ENCODE results near the gene KCTD1.

DNA sequence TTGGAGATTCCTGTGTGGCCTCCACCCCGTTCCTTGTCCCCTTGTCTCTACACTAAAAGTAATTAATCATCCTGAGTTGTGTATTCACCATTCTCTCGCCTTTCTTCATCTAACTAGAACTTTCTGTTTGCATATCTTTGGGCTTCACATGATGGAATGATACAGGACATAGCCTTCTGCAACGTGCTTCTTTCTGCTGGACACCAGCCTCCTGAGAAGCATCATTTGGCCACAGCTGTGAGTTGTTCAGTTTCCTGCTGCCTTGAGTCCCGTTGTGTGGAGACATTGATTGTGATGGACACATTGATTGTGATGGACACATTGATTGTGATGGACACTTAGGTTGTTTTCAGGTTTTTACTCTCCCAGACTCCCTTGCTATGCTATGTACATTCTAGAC, 139.3 kb downstream of the KCTD1 start:
- TF ChIP-seq, protein P1, sequence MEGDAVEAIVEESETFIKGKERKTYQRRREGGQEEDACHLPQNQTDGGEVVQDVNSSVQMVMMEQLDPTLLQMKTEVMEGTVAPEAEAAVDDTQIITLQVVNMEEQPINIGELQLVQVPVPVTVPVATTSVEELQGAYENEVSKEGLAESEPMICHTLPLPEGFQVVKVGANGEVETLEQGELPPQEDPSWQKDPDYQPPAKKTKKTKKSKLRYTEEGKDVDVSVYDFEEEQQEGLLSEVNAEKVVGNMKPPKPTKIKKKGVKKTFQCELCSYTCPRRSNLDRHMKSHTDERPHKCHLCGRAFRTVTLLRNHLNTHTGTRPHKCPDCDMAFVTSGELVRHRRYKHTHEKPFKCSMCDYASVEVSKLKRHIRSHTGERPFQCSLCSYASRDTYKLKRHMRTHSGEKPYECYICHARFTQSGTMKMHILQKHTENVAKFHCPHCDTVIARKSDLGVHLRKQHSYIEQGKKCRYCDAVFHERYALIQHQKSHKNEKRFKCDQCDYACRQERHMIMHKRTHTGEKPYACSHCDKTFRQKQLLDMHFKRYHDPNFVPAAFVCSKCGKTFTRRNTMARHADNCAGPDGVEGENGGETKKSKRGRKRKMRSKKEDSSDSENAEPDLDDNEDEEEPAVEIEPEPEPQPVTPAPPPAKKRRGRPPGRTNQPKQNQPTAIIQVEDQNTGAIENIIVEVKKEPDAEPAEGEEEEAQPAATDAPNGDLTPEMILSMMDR (IDR thresholded peaks at IDR 0.05), result no peak
- TF ChIP-seq POLR2A (IDR thresholded peaks at IDR 0.05), result no peak
